ENCODE data around the gene CACNA1D. TPM values are rescaled to one million over a fixed set of nuclear protein-coding genes. Genes with fewer than 3 reads are reported as not detected.

CACNA1D gene
- total RNA-seq, 2 donors from 2014 or later, result 9.9 to 20.4 TPM

DNA sequence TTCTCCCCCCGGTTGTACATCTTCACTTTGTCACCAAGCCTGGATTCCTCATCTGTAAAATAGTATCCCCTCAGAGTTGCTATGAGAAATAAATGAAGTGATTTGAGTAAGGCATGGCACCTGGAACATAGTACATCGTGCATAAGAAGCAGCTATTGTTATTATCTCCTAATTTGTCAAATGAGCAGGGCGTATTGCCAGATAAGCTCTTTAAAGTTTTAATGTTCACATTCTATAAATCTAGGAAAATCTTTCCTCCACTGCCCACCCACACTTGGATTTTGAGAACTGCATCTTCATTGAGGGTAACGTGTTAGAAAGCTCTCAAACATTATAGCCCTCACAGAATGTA, 32.3 kb downstream of the CACNA1D start:
- 52 to 56% methylated on average over 4 of the region's 4 CpGs for WGBS, 2 donors
- no peaks in the 10 kb centered on the region for H3K9me3 ChIP-seq
- intact Hi-C loops (cut with DNase I), result no loop called here

DNA sequence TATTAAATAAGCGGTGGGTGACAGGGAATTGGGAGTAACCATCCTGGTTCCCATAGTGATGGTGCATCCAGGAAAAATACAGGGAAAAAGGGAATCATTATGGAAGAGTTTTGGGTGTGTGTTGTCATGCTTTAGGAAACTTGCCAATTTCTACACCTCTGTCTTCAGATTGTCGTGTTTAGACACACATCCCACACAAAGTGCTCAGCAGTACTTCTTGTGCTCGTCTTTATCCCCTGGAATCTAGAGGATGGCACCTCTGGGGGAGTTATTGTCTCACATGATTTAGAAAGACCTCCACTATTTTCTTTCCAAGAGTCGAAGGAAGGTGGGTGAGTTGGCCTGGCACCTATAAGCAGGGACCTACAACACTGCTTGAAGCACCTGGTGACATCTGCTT, 35.8 kb downstream of the CACNA1D start:
- no peak overlapping the region for H3K4me3 ChIP-seq
- H3K36me3 ChIP-seq (replicated peaks in 1 of 2; ENCODE audit: insufficient read depth in 1 of 2, low read depth in 2 of 2), result no peaks in the 10 kb centered on the region
- H3K27ac ChIP-seq, result no peak overlapping the region
- ATAC-seq, result no peak
- WGBS, 2 donors, result 75 to 78% methylated on average over 4 of the region's 4 CpGs
- DNase-seq, result no peak
- no peaks in the 10 kb centered on the region for H3K27me3 ChIP-seq
- no peak for TF ChIP-seq POLR2A (IDR thresholded peaks at IDR 0.05)
- TF ChIP-seq, protein P1, sequence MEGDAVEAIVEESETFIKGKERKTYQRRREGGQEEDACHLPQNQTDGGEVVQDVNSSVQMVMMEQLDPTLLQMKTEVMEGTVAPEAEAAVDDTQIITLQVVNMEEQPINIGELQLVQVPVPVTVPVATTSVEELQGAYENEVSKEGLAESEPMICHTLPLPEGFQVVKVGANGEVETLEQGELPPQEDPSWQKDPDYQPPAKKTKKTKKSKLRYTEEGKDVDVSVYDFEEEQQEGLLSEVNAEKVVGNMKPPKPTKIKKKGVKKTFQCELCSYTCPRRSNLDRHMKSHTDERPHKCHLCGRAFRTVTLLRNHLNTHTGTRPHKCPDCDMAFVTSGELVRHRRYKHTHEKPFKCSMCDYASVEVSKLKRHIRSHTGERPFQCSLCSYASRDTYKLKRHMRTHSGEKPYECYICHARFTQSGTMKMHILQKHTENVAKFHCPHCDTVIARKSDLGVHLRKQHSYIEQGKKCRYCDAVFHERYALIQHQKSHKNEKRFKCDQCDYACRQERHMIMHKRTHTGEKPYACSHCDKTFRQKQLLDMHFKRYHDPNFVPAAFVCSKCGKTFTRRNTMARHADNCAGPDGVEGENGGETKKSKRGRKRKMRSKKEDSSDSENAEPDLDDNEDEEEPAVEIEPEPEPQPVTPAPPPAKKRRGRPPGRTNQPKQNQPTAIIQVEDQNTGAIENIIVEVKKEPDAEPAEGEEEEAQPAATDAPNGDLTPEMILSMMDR (IDR thresholded peaks at IDR 0.05), result no peak
- intact Hi-C loops (cut with DNase I), result no loop called here
- H3K4me1 ChIP-seq, result peaks cover 6% of the 10 kb centered on the region
- H3K9me3 ChIP-seq, result no peaks in the 10 kb centered on the region

More for the DNA sequence above, 32.3 kb downstream of the CACNA1D start:
- ATAC-seq (no peak), DNase-seq (no peak)
- Histone ChIP-seq H3K36me3 (replicated peaks in 1 of 2; ENCODE audit: insufficient read depth in 1 of 2, low read depth in 2 of 2) (no peaks in the 10 kb centered on the region), H3K4me1 (no peaks in the 10 kb centered on the region), H3K27ac (no peak overlapping the region), H3K4me3 (no peak overlapping the region), H3K27me3 (no peaks in the 10 kb centered on the region)
- TF ChIP-seq, protein P1 (IDR thresholded peaks at IDR 0.05), result no peak
- no peak for TF ChIP-seq POLR2A (IDR thresholded peaks at IDR 0.05)

DNA sequence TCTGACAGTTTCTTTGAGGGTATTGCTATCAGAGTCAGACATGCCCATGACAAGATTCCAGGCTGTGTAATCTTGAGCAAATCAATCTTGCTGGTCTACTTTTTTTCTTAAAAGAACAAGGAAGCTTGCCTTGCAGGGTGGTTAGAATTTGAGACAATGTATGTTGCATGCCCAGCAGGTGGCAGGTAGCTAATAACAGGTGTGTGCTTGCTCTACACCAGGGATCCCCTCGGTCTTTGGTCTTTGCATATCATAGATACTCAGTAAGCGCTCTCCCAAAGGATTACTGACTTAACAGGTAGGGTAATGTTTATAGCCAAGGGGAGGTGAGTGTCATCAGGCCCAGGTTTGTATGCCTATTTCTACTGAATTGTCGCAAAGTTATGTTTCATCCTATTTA, 37.3 kb downstream of the CACNA1D start:
- intact Hi-C loops (cut with DNase I), result no loop called here
- TF ChIP-seq, protein P1 (IDR thresholded peaks at IDR 0.05), result peak in 2 of 7 experiments; percentile 19 to 29
- no peak for TF ChIP-seq POLR2A (IDR thresholded peaks at IDR 0.05)
- DNase-seq (no peak), ATAC-seq (no peak)
- Histone ChIP-seq H3K27me3 (no peaks in the 10 kb centered on the region), H3K27ac (no peak overlapping the region), H3K4me1 (peaks cover 9% of the 10 kb centered on the region), H3K9me3 (no peaks in the 10 kb centered on the region), H3K4me3 (no peak overlapping the region), H3K36me3 (replicated peaks in 1 of 2; ENCODE audit: insufficient read depth in 1 of 2, low read depth in 2 of 2) (no peaks in the 10 kb centered on the region)
- WGBS, 2 donors, result 74 to 77% methylated on average over 3 of the region's 3 CpGs

DNA sequence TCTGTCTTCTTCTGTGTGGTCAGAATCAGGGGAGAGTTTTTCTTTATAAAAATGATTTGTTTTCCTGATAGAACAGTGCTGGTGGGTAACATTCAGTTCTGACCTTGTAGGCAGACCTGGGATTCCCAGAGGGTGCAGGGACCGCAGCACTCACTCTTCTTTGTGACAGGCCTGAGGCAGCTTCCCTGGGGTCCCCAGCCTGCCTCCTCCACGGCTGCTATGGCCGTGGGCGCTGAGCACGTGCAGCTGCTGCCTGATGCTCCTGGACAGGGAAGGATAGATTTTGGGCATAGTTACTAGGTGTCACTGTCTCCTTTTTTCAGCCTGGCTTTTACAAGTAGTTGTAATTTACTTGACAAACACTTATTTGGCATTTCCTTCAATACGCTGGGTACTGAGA, 39.1 kb downstream of the CACNA1D start:
- TF ChIP-seq, protein P1 (IDR thresholded peaks at IDR 0.05), result no peak
- no peak for TF ChIP-seq POLR2A (IDR thresholded peaks at IDR 0.05)
- Histone ChIP-seq H3K36me3 (replicated peaks in 1 of 2; ENCODE audit: insufficient read depth in 1 of 2, low read depth in 2 of 2) (no peaks in the 10 kb centered on the region), H3K4me1 (peaks cover 9% of the 10 kb centered on the region), H3K27me3 (no peaks in the 10 kb centered on the region), H3K9me3 (no peaks in the 10 kb centered on the region), H3K27ac (no peak overlapping the region), H3K4me3 (no peak overlapping the region)
- WGBS, 2 donors, result 87 to 88% methylated on average over 6 of the region's 6 CpGs
- no peak for ATAC-seq
- intact Hi-C loops (cut with DNase I), result no loop called here
- no peak for DNase-seq

DNA sequence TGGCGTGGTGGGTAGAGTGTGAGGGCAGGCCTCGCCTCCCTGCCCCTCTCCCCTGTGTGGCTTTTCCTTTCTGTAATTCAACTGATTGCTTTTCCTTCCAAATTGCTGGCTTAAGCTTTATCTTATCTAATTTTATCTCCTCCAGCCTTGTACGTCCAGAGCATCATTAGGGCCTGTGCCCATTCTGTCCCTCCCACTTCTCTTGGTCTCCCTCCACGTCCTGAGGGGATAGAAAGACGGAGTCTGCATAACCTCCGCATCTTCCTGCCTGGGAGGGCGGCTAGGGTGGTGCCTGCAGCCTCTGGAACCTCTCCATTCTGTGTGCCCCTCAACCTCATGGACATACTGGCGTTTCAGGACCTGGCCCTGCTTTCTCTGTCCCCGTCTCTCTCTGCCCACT, 39.8 kb downstream of the CACNA1D start:
- intact Hi-C loops (cut with DNase I), result no loop called here
- Histone ChIP-seq H3K27me3 (no peaks in the 10 kb centered on the region), H3K27ac (no peak overlapping the region), H3K4me1 (peaks cover 9% of the 10 kb centered on the region), H3K4me3 (no peak overlapping the region), H3K36me3 (replicated peaks in 1 of 2; ENCODE audit: insufficient read depth in 1 of 2, low read depth in 2 of 2) (no peaks in the 10 kb centered on the region), H3K9me3 (no peaks in the 10 kb centered on the region)
- ATAC-seq (no peak), DNase-seq (no peak)
- WGBS, 2 donors, result 77 to 78% methylated on average over 9 of the region's 9 CpGs
- TF ChIP-seq, protein P1 (IDR thresholded peaks at IDR 0.05), result no peak
- no peak for TF ChIP-seq POLR2A (IDR thresholded peaks at IDR 0.05)

All from body of pancreas (tissue), 4 donors.